Sigmoid colon (tissue), 4 donors: ENCODE results near the gene SLC17A6.

Experiments used
- EP300 ChIP-seq, 4 donors: sonication (generic); formaldehyde crosslinking; IDR thresholded peaks; one replicate each; pipeline ENCODE4 v1.6.1; 2017; ENCODE audit warnings: antibody characterized with exemption in 4 of 4
- POLR2A ChIP-seq, 2 donors: fragments of 450-650 bp; IDR thresholded peaks; one replicate each; pipeline ENCODE4 v1.6.1; 2016; ENCODE audit warnings: antibody characterized with exemption in 2 of 2, mild to moderate bottlenecking in 2 of 2, moderate library complexity in 2 of 2
- POLR2AphosphoS5 ChIP-seq, 4 donors: sonication (generic); formaldehyde crosslinking; IDR thresholded peaks; one replicate each; pipeline ENCODE4 v1.6.1; 2017; ENCODE audit warnings: antibody characterized with exemption in 4 of 4
- TF ChIP-seq, protein P1 (sequence below), 4 experiments: fragments of 450-650 bp in 3 of 4; fragments of 200-600 bp in 1 of 4; IDR thresholded peaks; one replicate each; pipeline ENCODE4 v1.5.1; 2016 to 2019; ENCODE audit warnings: antibody characterized with exemption in 4 of 4, mild to moderate bottlenecking in 3 of 4, moderate library complexity in 2 of 4

DNA sequence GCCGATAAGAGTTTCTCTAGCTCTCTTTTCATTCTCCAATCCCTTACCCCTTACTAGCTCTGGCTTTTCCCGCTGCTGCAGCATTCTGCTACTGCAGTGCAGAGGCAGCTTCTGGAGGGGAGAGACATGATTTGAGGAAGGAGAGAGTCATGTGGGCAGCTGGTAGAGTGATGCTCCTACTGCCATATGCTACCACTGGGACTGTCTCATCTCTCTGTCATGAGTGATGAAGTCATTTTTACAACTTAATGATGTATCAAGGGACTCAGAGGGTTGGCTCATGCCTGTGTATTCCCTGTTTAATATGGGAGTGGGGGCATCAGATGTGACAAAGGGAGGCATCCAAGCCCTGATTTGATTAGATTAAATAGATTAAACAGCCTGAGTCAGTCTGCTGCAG, 11.3 kb downstream of the SLC17A6 start:
- TF ChIP-seq POLR2A (IDR thresholded peaks at IDR 0.05) (no peak), EP300 (IDR thresholded peaks at IDR 0.05) (no peak), POLR2AphosphoS5 (IDR thresholded peaks at IDR 0.05) (no peak)
- TF ChIP-seq, protein P1, sequence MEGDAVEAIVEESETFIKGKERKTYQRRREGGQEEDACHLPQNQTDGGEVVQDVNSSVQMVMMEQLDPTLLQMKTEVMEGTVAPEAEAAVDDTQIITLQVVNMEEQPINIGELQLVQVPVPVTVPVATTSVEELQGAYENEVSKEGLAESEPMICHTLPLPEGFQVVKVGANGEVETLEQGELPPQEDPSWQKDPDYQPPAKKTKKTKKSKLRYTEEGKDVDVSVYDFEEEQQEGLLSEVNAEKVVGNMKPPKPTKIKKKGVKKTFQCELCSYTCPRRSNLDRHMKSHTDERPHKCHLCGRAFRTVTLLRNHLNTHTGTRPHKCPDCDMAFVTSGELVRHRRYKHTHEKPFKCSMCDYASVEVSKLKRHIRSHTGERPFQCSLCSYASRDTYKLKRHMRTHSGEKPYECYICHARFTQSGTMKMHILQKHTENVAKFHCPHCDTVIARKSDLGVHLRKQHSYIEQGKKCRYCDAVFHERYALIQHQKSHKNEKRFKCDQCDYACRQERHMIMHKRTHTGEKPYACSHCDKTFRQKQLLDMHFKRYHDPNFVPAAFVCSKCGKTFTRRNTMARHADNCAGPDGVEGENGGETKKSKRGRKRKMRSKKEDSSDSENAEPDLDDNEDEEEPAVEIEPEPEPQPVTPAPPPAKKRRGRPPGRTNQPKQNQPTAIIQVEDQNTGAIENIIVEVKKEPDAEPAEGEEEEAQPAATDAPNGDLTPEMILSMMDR (IDR thresholded peaks at IDR 0.05): no peak
